Stimulated activated CD4-positive, alpha-beta T cell treated with anti-CD3 and anti-CD28 coated beads, Interleukin-12 subunit alpha, Interleukin-12 subunit beta, amount 100 ng/mL, for 48 hours (primary cell): ENCODE data around the gene FADS2.
A peak's percentile ranks its signal among the peaks of the same experiment; 100 is the strongest.
"Not testable (repeated sequence)": the region's sequence is repeated elsewhere in the genome, so short reads cannot be mapped to it uniquely, and the experiment has no call there.

Experiments used
- DNase-seq, 3 donors: peaks; one replicate each; pipeline ENCODE4 v3.0.0-alpha.2; 2020; ENCODE audit warnings: low read depth in 2 of 3, low spot score in 1 of 3

Gene FADS2

DNA sequence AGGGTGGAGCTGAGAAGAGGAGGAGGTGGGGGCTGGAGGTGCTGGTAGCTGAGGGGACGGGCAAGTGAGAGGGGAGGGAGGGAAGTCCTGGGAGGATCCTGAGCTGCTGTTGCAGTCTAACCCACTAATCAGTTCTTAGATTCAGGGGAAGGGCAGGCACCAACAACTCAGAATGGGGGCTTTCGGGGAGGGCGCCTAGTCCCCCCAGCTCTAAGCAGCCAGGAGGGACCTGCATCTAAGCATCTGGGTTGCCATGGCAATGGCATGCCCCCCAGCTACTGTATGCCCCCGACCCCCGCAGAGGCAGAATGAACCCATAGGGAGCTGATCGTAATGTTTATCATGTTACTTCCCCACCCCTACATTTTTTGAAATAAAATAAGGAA lies 38.9 kb downstream of the FADS2 start:
- no peak for DNase-seq

DNA sequence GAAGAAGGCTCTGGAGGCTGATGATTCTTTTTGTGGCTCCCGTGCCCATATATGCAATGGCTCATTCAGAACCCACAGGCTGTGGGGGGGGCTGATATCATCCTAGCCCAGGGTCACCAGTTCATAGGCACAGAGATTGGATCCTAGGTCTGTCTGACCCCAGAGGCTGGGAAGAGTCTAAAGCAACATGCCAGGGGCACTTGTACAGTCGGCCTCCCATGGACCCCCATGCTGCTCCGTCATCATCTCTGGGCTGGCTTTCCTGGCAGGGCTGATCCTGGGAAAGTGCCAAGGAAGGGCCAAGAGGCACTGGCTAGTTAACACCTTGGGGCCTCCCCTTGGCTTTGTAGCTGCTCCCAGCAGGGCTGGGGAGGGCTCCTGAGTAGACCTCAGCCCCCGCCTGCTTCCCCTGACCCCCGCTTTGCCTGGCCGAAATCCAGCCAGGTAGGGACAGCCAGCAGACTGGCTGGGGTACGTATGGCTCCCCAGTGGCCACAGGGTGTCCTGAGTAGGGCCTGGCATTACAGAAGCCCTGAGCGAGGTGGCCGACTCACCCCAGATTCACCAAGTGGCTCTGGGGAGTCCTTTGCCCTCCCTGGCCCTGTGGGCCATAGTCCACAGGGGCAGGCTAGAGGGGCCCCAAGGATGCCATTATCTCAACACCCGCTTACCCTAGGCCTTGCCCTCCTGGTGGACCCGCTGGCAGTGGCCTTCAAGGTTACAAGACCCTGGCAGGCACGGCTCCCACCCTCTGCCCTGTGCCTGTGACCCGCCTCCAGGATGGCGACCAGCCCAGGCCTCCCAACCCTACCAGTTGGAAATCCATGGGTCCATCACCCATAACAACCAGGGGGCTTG lies 40.7 kb downstream of the FADS2 start:
- no peak for DNase-seq

DNA sequence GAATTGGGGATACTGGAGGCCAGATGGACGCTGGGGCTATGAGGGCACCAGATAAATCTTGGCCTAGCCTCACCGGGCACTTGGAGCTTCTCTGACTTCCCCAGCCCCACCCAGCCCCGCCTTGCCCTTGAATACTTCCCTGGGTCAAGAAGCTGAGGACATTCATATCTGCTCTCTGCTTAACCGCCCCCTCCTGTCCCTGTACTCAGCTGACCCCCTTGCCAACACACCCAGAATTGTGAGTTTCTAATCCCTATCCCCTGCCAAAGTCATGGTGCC lies 41.3 kb downstream of the FADS2 start:
- no peak for DNase-seq

DNA sequence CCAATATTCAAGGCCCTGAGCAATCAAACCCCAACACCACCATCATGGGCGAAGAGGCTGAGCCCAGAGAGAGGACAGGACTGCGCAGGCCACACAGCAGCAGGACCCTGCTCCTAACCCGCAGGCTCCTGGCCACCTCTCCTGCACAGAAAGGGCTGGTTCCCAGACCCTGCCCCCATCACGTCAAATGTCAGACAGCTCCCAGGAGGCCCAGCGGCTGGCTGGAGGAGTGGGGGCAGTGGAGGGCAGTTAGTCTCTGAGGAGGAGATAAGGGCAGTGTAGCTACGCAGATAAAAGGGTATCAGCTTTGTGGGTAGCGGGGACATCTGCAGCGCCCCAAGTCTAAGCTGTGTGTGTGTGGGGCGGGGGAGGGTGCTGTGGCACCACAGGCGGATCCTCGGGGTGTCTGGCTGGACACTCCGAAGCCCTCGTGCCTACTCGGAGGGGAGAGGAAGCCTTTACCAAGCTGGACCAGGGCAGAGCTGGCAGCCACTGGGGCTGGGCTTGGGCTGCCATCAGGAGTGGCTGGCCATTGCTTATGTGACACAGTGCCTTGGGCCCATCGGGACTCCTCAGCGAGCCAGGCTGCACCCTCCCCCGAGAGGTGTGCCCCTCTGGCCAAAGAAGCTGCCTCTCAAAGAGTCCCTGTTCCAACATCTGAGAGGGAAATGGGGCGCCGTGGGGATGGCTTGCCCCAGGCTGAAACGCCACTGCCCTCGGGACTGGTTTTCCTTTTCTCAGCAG lies 41.8 kb downstream of the FADS2 start:
- no peak for DNase-seq

DNA sequence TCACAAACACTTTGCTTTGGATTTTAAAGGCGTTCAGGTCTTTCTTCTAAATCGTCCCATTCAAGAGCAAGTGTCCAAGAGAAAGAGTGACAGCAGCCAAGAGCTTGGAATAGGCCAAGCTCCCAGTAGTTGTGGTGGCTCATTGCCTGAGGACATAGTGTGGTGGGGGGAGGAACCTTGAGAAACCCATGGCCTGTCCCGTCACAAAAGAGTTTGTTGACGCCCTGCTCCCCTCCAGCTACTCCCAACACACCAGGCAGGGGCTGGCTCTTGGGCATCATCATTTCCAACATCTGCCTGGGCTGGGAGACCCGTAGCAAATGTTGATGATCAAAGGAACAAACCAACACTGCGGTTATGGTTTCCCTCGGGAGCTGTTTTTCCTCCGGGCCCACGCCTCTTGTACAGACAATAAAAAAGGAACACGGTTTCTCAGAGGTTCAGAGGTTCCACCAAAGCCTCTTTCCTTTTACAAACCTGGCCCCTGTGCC lies 42.5 kb downstream of the FADS2 start:
- DNase-seq = no peak

DNA sequence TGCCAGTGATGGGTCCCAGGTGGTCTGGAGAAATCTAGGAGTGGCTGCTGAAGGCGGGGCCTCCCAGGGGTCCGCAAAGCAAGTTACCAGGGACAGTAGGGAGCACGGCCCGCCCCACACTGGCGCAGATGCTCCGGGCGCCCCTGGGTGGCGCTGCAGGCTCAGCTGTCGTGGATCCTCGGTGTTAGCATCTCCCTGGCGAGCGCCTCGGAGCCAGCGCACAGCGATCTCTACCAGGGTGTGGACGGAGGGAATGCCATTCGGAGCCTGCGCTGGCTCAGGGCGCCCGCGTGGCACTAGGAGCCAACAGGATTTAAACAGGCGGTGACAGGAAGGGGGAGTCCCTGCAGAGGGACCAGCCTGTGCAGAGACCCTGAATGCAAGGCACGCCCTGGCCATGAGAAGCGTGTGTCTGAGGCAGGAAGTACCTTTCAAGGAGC lies 43.1 kb downstream of the FADS2 start:
- DNase-seq = peak; percentile 39 to 63 (median 54)

DNA sequence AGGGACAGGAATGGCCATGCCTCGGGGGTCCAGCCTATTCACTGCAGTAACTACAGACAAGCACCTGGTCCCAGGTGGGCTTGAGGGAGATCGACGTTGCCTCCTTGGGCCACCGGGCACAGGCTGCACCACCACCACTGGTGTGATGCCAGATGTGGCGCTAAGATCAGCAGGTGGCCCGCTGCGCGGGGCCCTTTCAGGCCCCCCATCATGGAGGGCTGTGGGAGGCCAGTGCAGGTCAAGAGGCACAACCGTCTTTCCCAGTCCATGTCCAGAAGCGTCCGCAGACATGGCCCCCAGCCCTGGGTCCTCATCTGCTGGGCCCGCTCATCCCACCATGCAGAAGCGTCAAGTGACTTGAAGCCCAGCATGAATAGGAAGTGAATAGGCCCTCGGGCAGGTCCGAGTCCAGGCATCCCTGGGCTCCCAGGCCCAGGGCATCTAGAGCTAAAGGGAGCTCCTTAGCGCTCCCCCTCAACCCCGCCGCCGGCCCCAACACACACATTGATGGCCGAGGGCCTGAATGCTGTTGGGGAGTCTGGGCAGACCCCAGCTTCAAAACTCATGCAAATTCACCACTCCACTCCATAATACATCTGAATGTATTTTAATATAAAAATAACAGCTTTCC lies 45.0 kb downstream of the FADS2 start:
- DNase-seq = no peak

DNA sequence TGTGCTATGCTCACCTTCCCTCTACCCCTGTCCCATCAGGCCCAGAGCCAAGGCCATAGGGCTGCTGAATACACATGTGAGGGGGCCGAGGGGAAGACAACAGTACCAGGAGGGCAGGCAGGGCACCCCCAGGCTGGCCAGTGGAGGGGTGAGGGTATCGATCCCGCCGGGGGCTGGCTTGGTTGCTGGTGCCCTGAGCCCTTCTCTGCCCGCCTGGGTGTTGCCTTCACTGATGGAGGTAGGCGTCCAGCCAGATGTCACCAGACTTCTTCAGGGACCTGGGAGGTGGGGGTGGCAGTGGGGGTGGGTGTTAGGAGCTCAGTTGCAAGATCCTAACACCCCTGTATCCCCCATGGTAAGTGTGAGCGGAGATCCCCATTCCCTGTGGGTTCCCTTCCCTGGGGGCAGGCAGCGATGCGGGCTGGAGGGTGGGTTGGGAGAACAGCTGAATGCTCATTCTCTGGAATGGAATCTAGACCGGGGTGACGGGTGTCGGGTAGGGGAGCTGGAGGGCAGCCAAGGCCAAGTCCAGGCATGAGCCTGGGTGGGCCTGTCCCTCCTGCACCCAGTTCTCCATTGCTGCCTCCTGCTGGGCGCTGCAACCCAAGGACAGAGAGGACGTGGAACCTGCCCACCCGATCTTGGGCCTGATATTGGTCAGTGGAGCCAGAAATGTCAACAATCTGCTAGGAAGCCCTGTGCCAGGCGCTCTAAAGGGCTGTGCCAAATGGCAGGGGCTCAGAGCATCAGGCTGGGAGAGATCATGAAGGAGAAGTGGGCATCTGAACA lies 45.7 kb downstream of the FADS2 start:
- DNase-seq = no peak

DNA sequence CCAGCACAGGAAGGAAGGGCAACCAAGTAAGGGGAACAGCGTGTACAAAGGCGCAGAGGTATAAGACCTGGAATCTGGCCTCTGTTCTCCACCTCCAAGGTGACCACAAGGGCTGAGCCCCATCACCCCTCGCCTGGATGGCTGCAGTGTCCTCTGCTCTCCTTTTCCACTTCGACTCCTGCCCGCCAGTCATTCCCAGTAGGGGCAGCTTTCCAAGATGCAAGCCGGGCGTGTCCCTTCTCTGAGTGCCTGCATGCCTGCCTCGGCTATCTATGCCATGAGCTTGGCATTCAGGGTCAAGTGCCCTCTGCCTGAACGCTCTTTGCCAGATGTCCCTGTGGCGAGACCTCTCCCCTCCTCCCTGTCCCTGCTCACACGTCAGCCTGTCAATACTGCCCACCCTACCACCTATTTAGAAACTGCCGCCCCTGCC lies 46.3 kb downstream of the FADS2 start:
- no peak for DNase-seq

DNA sequence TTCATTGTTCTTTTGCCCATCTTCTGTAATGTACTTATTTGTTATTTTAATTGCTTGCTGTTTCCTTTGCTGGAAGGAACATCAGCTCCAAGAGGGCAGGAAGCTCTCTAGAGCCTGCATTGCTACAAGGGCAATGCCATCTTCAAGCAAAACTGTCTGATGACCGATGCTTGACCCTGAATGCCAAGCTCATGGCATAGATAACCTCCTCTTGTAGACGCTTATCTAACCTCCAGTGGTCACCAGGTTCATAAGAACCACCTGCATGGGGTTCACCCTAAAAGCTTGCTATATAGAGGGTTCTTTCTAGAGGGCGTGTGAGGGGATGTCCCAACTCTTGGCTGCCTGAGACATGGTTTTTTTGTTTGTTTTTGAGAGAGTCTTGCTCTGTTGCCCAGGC lies 46.8 kb downstream of the FADS2 start:
- no peak for DNase-seq

DNA sequence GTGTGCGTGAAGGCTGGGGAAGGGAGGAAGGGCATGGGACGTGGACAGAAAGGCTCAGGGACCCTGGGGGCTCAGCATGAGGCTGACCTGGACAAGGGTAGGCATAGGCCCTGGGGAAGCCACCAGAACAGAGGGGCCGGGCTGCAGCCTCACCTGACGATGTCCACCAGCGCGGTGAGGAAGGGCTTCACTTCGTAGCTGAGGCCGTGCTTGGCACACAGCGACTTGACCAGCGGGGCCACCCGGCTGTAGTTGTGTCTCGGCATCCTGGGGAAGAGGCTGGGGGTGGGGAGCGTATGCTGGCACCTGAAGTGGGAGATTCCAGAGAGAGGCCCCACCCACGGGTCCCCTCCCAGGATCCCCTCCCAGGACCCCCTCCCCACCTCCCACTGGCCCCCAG lies 47.6 kb downstream of the FADS2 start:
- no peak for DNase-seq

DNA sequence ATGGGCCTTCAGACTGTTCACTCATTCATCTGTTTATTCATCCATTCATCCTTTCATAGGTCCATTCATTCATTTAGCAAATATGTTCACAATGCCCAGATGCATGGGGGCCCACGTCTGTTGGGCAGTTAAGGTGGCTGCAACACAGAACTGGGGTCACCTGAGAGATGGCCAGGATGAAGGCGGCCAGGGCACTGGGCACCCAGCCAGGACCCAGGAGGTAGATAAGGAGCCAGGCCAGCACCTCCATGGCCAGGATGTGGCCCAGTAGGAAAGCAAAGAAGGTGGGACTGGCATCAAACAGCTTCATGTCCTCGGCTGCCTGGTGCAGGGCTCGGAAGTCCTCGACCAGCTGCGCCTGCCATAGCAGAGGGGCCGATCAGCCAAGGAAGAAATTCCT lies 51.1 kb downstream of the FADS2 start:
- DNase-seq = no peak

DNA sequence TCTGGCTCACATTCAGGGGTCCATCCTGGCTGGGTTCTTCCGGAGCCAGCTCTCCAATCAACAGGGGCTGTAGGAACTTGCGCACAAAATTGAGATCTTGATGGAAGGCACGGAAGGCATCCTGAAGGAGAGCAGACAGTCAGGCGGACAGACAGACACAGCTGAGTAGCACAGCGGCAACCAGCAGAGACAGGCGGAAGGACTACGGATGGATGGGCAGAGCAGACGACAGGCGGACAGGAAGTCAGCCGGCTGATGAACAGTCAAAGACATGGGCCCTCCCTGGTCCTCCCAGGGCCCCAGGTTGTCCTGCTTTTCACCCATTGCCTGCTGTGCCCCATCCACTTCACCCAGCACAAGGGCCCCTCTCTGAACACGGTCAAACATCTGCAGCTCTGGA lies 51.9 kb downstream of the FADS2 start:
- DNase-seq = no peak

DNA sequence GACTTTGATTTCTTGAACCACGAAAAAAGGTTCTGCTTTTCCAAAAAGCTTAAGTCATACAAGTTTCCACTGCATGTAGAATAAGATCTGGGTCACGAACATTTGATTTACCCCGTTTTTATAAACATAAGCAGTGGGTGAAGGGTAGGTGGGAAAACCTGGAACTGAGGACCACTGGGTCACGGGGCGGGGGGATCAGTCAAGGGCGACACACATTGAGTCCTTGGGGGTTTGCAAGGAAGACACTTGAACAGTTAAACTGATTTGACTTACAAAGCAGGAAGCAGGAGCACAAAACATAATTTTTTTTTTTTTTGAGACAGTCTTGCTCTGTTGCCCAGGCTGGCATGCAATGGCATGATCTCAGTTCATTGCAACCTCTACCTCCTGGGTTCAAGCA lies 52.4 kb downstream of the FADS2 start:
- no peak for DNase-seq

DNA sequence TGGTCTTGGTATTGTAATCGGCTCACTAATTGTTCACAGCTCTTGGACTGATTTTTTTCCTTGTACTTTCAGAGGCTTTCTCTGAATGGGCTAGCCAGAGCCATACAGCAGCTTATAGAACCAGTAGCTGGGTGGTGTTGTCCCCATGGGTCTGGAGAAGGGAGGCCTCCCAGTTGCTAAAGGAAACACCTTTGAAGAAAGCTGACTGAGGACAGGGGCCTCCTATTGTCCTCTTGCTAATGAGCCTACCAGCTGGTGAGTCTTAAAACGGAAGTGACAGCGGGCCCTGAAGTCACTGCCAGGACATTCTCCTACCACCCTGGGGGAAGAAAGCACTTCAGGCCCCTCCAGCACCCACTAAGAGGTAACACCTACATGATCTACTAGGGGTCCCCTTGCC lies 53.3 kb downstream of the FADS2 start:
- DNase-seq = no peak

DNA sequence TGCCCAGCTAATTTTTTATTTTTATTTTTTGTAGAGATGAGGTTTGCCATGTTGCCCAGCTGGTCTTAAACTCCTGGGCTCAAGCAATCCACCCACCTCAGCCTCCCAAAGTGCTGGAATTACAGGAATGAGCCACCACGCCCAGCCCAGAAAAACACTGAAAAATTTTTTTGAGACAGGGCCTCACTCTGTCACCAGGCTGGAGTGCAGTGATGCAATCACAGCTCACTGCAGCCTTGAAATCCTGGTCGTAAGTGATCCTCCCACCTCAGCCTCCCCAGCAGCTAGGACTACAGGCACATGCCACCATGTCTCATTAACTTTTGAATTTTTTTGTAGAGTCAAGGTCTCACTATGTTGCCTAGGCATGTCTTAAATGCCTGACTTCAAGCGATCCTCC lies 54.2 kb downstream of the FADS2 start:
- DNase-seq = not testable (repeated sequence)

DNA sequence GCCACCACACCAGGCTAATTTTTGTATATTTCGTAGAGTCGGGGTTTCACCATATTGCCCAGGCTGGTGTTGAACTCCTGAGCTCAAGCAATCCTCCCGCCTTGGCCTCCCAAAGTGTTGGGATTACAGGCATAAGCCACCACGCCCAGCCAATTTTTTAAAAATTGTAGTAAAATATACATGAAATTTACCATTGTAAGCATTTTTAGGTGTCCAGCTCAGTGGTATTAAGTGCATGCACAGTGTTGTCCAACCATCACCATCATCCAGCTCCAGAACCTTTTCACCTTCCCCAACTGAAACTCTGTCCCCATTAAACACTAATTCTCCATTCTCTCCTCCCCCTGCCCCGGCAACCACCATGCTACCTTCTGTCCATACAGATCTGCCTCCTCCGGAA lies 54.8 kb downstream of the FADS2 start:
- DNase-seq = no peak

DNA sequence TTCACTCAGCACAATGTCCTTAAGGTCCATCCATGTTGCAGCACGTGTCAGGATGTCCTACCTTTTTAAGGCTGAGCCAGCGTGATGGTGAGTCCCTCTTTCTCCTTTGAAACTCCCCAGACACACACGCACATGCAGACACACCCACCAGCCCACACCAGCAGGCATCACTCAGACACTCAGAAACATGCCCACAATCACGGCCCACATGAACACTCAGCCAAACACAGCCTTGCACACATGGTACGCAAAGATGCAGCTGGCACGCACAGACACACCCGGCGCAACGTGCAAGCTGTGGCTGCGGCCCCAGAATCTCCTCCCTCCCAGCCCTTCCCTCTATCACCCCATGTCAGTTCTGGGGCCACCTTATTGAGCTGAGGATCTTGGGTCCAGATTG lies 55.2 kb downstream of the FADS2 start:
- DNase-seq = no peak

DNA sequence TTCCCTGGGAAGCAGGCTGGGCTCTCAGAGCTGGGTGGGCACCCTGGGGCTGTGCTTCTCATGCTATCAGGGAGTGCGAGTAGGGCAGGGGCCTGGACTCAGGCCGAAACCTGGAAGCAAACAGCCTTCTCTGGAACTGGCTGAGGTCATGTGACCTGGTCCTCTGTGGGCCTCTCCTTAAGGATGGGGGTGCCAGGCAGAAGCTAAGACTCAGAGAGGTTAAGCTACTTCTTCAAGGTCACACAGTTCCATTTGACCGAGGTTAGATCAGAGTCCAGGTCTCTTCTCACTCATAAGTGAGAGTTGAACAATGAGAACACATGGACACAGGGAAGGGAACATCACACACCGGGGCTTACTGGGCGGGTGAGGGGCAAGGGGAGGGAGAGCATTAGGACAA lies 55.8 kb downstream of the FADS2 start:
- no peak for DNase-seq

DNA sequence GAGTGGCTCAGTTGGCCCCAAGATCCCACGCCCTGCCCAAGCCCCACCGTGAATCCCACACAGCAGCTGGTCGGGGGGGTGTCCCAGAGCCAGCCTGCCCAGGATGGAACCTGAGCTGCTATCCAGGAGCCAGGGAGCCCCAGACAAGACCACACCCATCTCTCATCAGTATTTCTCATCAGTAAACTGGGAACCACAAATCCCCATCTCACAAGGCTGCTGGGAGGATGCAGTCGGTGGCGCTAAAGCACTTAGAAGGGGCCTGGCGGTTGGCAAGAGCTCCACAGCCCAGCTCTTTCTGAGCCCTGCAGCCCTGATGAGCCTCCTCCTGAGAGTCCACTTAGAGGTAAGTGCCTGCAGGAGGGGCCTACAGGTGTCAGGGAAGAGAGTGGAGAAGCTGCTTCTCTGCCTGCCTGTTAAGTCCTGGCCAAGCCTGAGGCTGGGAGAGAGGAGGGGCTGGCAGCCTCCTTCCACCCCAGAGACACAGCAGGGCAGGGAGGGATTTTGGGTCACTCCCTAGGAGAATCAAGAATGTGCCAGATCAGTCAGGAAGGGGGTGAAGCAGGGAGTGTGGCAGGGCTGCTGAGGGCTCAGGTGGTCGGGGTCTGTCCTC lies 57.2 kb downstream of the FADS2 start:
- DNase-seq = no peak
